ENCODE results near the gene HYAL2. TPM values are rescaled to one million over a fixed set of nuclear protein-coding genes. Genes with fewer than 3 reads are reported as not detected.

HYAL2 gene
- total and polyA plus RNA-seq, 5 donors = 40.9 to 114 (median 46.6) TPM

- no peak overlapping the region for H3K27ac ChIP-seq (ENCODE audit: low read length)
- peaks cover 8% of the 10 kb centered on the region for H3K4me1 ChIP-seq (ENCODE audit: control insufficient read depth, insufficient read depth, low read length)
- DNase-seq = peak in 1 of 3 donors; percentile 40
These were observed 4.6 kb upstream of the HYAL2 start for GRCh38 chr3:50327129-50327528.

GRCh38 chr3:50326182-50326541, 3.6 kb upstream of the HYAL2 start:
- Histone ChIP-seq H3K27ac (ENCODE audit: low read length) (no peak overlapping the region), H3K27me3 (ENCODE audit: control insufficient read depth, insufficient read depth) (no peaks in the 10 kb centered on the region), H3K4me1 (ENCODE audit: control insufficient read depth, insufficient read depth, low read length) (peaks cover 8% of the 10 kb centered on the region), H3K4me3 (ENCODE audit: low read length) (no peak overlapping the region), H3K9me3 (ENCODE audit: control insufficient read depth, low read length) (no peaks in the 10 kb centered on the region)
- peak in 1 of 3 donors; percentile 51 for DNase-seq
- intact Hi-C loops (cut with DNase I) = no loop called here
- ATAC-seq = no peak
- 92% methylated on average over 8 of the region's 8 CpGs for WGBS

More at GRCh38 chr3:50327129-50327528, 4.6 kb upstream of the HYAL2 start:
- 63% methylated on average over 4 of the region's 4 CpGs for WGBS
- Histone ChIP-seq H3K4me3 (ENCODE audit: low read length) (peak overlapping the region; percentile 85), H3K27me3 (ENCODE audit: control insufficient read depth, insufficient read depth) (no peaks in the 10 kb centered on the region), H3K9me3 (ENCODE audit: control insufficient read depth, low read length) (no peaks in the 10 kb centered on the region)
- ATAC-seq = no peak
- intact Hi-C loops (cut with DNase I) = no loop called here

- Histone ChIP-seq H3K27me3 (ENCODE audit: control insufficient read depth, insufficient read depth) (no peaks in the 10 kb centered on the region), H3K4me3 (ENCODE audit: low read length) (no peak overlapping the region), H3K27ac (ENCODE audit: low read length) (no peak overlapping the region), H3K4me1 (ENCODE audit: control insufficient read depth, insufficient read depth, low read length) (peaks cover 8% of the 10 kb centered on the region), H3K9me3 (ENCODE audit: control insufficient read depth, low read length) (no peaks in the 10 kb centered on the region)
- WGBS = 86% methylated on average over 11 of the region's 11 CpGs
- no peak for ATAC-seq
- intact Hi-C loops (cut with DNase I) = no loop called here
- peak in 1 of 3 donors; percentile 20 for DNase-seq
These were observed 3.1 kb upstream of the HYAL2 start for GRCh38 chr3:50325497-50326181.

- ATAC-seq (no peak), DNase-seq (no peak)
- 83% methylated on average over 2 of the region's 2 CpGs for WGBS
- Histone ChIP-seq H3K4me1 (ENCODE audit: control insufficient read depth, insufficient read depth, low read length) (peaks cover 11% of the 10 kb centered on the region), H3K27me3 (ENCODE audit: control insufficient read depth, insufficient read depth) (no peaks in the 10 kb centered on the region), H3K9me3 (ENCODE audit: control insufficient read depth, low read length) (no peaks in the 10 kb centered on the region), H3K4me3 (ENCODE audit: low read length) (no peak overlapping the region), H3K27ac (ENCODE audit: low read length) (no peak overlapping the region)
- intact Hi-C loops (cut with DNase I) = no loop called here
These were observed 2.6 kb upstream of the HYAL2 start for GRCh38 chr3:50325113-50325480.

- Histone ChIP-seq H3K4me3 (ENCODE audit: low read length) (no peak overlapping the region), H3K9me3 (ENCODE audit: control insufficient read depth, low read length) (no peaks in the 10 kb centered on the region), H3K27ac (ENCODE audit: low read length) (peak overlapping the region; percentile 96), H3K27me3 (ENCODE audit: control insufficient read depth, insufficient read depth) (no peaks in the 10 kb centered on the region), H3K4me1 (ENCODE audit: control insufficient read depth, insufficient read depth, low read length) (peaks cover 12% of the 10 kb centered on the region)
- intact Hi-C loops (cut with DNase I) = loop anchor here in 1 of 4 donors (5.0 kb wide), 1 partner anchor 97 kb away; no protein-coding TSS in a partner anchor
- peak; percentile 3 to 24 for ATAC-seq
- 38% methylated on average over 4 of the region's 4 CpGs for whole genome bisulfite sequencing
- peak; percentile 83 to 93 (median 90) for DNase-seq
These were observed 2.0 kb upstream of the HYAL2 start for GRCh38 chr3:50324351-50325112.

- no peak overlapping the region for H3K4me3 ChIP-seq (ENCODE audit: low read length)
- intact Hi-C loops (cut with DNase I) = loop anchor here in 1 of 4 donors (5.0 kb wide), 1 partner anchor 96 kb away; no protein-coding TSS in a partner anchor
These were observed 1.2 kb upstream of the HYAL2 start for GRCh38 chr3:50323614-50324199.

GRCh38 chr3:50323092-50323600, 601 bp upstream of the HYAL2 start:
- ATAC-seq = peak; percentile 2 to 42
- WGBS = 36% methylated on average over 4 of the region's 4 CpGs
- no peaks in the 10 kb centered on the region for H3K27me3 ChIP-seq (ENCODE audit: control insufficient read depth, insufficient read depth)
- H3K9me3 ChIP-seq (ENCODE audit: control insufficient read depth, low read length) = no peaks in the 10 kb centered on the region
- peaks cover 9% of the 10 kb centered on the region for H3K4me1 ChIP-seq (ENCODE audit: control insufficient read depth, insufficient read depth, low read length)
- peak in 2 of 3 donors; percentile 65 to 71 for DNase-seq
- H3K4me3 ChIP-seq (ENCODE audit: low read length) = no peak overlapping the region
- intact Hi-C loops (cut with DNase I) = loop anchor here in 1 of 4 donors (5.0 kb wide), 1 partner anchor 96 kb away; no protein-coding TSS in a partner anchor
- H3K27ac ChIP-seq (ENCODE audit: low read length) = peak overlapping the region; percentile 96

More at GRCh38 chr3:50323614-50324199, 1.2 kb upstream of the HYAL2 start:
- peak; percentile 23 to 65 for ATAC-seq
- DNase-seq = peak; percentile 80 to 87 (median 85)
- no peaks in the 10 kb centered on the region for H3K9me3 ChIP-seq (ENCODE audit: control insufficient read depth, low read length)
- peaks cover 11% of the 10 kb centered on the region for H3K4me1 ChIP-seq (ENCODE audit: control insufficient read depth, insufficient read depth, low read length)
- 45% methylated on average over 5 of the region's 5 CpGs for WGBS
- H3K27ac ChIP-seq (ENCODE audit: low read length) = peak overlapping the region; percentile 96
- no peaks in the 10 kb centered on the region for H3K27me3 ChIP-seq (ENCODE audit: control insufficient read depth, insufficient read depth)

- H3K27ac ChIP-seq (ENCODE audit: low read length) = peak overlapping the region; percentile 96
- H3K9me3 ChIP-seq (ENCODE audit: control insufficient read depth, low read length) = no peaks in the 10 kb centered on the region
- WGBS = 13% methylated on average over 14 of the region's 14 CpGs
- no peaks in the 10 kb centered on the region for H3K27me3 ChIP-seq (ENCODE audit: control insufficient read depth, insufficient read depth)
- peak overlapping the region; percentile 85 for H3K4me3 ChIP-seq (ENCODE audit: low read length)
- DNase-seq (no peak), ATAC-seq (no peak)
- intact Hi-C loops (cut with DNase I) = loop anchor here in 1 of 4 donors (5.0 kb wide), 1 partner anchor 95 kb away; no protein-coding TSS in a partner anchor
- H3K4me1 ChIP-seq (ENCODE audit: control insufficient read depth, insufficient read depth, low read length) = peaks cover 9% of the 10 kb centered on the region
These were observed 495 bp downstream of the HYAL2 start for GRCh38 chr3:50322115-50322385.

GRCh38 chr3:50321336-50322114, 1.0 kb downstream of the HYAL2 start:
- intact Hi-C loops (cut with DNase I) = loop anchor here in 1 of 4 donors (5.0 kb wide), 1 partner anchor 94 kb away; no protein-coding TSS in a partner anchor
- H3K4me3 ChIP-seq (ENCODE audit: low read length) = peak overlapping the region; percentile 85
- H3K4me1 ChIP-seq (ENCODE audit: control insufficient read depth, insufficient read depth, low read length) = peaks cover 9% of the 10 kb centered on the region
- ATAC-seq = peak; percentile 35 to 76
- H3K9me3 ChIP-seq (ENCODE audit: control insufficient read depth, low read length) = no peaks in the 10 kb centered on the region
- H3K27ac ChIP-seq (ENCODE audit: low read length) = peak overlapping the region; percentile 96
- H3K27me3 ChIP-seq (ENCODE audit: control insufficient read depth, insufficient read depth) = no peaks in the 10 kb centered on the region
- peak; percentile 91 to 97 (median 96) for DNase-seq
- 1% methylated on average over 59 of the region's 59 CpGs for WGBS

- intact Hi-C loops (cut with DNase I) = loop anchor here in 1 of 4 donors (5.0 kb wide), 1 partner anchor 94 kb away; no protein-coding TSS in a partner anchor
- peak; percentile 79 to 93 (median 93) for DNase-seq
- WGBS = under 1% methylated on average over 45 of the region's 45 CpGs
- peaks cover 9% of the 10 kb centered on the region for H3K4me1 ChIP-seq (ENCODE audit: control insufficient read depth, insufficient read depth, low read length)
- peak overlapping the region; percentile 88 for H3K27ac ChIP-seq (ENCODE audit: low read length)
- H3K4me3 ChIP-seq (ENCODE audit: low read length) = peak overlapping the region; percentile 85
- no peaks in the 10 kb centered on the region for H3K9me3 ChIP-seq (ENCODE audit: control insufficient read depth, low read length)
- H3K27me3 ChIP-seq (ENCODE audit: control insufficient read depth, insufficient read depth) = no peaks in the 10 kb centered on the region
- ATAC-seq = peak; percentile 9 to 59
These were observed 1.7 kb downstream of the HYAL2 start for GRCh38 chr3:50320853-50321335.

Data from right cardiac atrium (tissue), 5 donors.